Measurements from ENCODE around the gene FBXL20.

FBXL20 gene

GRCh38 chr17:39327109-39327508 is 74.3 kb downstream of the FBXL20 start:
- H3K4me1 ChIP-seq (ENCODE audit: insufficient read depth, low read length, severe bottlenecking) = peaks cover 11% of the 10 kb centered on the region
- no peak overlapping the region for H3K27ac ChIP-seq (ENCODE audit: low read depth, low read length, poor library complexity, severe bottlenecking)

GRCh38 chr17:39325528-39326240 is 75.7 kb downstream of the FBXL20 start:
- H3K27me3 ChIP-seq (ENCODE audit: insufficient read depth, low read length) = no peaks in the 10 kb centered on the region
- H2AFZ ChIP-seq (ENCODE audit: low read length) = no peak overlapping the region
- no peak overlapping the region for H3K27ac ChIP-seq (ENCODE audit: low read depth, low read length, poor library complexity, severe bottlenecking)
- H3K9me2 ChIP-seq (ENCODE audit: low read depth, low read length) = no peaks in the 10 kb centered on the region
- TF ChIP-seq EZH2 (IDR thresholded peaks at IDR 0.05; ENCODE audit: borderline replicate concordance, low read length) = no peak
- TF ChIP-seq CTCF (IDR thresholded peaks at IDR 0.05; ENCODE audit: low read length) = no peak
- no peak overlapping the region for H3K4me2 ChIP-seq (ENCODE audit: low read length)
- peaks cover 2% of the 10 kb centered on the region for H3K4me1 ChIP-seq (ENCODE audit: insufficient read depth, low read length, severe bottlenecking)
- no peaks in the 10 kb centered on the region for H4K20me1 ChIP-seq (ENCODE audit: insufficient read depth, low read length)
- H3F3A ChIP-seq (ENCODE audit: insufficient read depth, low read length) = no peaks in the 10 kb centered on the region
- H3K79me2 ChIP-seq (ENCODE audit: insufficient read depth, low read length) = no peaks in the 10 kb centered on the region
- no peak overlapping the region for H3K9ac ChIP-seq (ENCODE audit: low read length)
- H3K4me3 ChIP-seq (ENCODE audit: low read depth, low read length, poor library complexity, severe bottlenecking) = no peak overlapping the region
- no peaks in the 10 kb centered on the region for H3K36me3 ChIP-seq (ENCODE audit: insufficient read depth, low read length)
- no peaks in the 10 kb centered on the region for H3K9me3 ChIP-seq (ENCODE audit: low read length)

More at GRCh38 chr17:39327109-39327508, 74.3 kb downstream of the FBXL20 start:
- Histone ChIP-seq H3F3A (ENCODE audit: insufficient read depth, low read length) (no peaks in the 10 kb centered on the region), H3K9ac (ENCODE audit: low read length) (no peak overlapping the region), H3K9me3 (ENCODE audit: low read length) (no peaks in the 10 kb centered on the region), H2AFZ (ENCODE audit: low read length) (no peak overlapping the region), H4K20me1 (ENCODE audit: insufficient read depth, low read length) (no peaks in the 10 kb centered on the region), H3K27me3 (ENCODE audit: insufficient read depth, low read length) (no peaks in the 10 kb centered on the region), H3K4me3 (ENCODE audit: low read depth, low read length, poor library complexity, severe bottlenecking) (no peak overlapping the region), H3K36me3 (ENCODE audit: insufficient read depth, low read length) (no peaks in the 10 kb centered on the region), H3K9me2 (ENCODE audit: low read depth, low read length) (no peaks in the 10 kb centered on the region), H3K4me2 (ENCODE audit: low read length) (no peak overlapping the region), H3K79me2 (ENCODE audit: insufficient read depth, low read length) (no peaks in the 10 kb centered on the region)
- TF ChIP-seq CTCF (IDR thresholded peaks at IDR 0.05; ENCODE audit: low read length) (no peak), EZH2 (IDR thresholded peaks at IDR 0.05; ENCODE audit: borderline replicate concordance, low read length) (no peak)

DNA sequence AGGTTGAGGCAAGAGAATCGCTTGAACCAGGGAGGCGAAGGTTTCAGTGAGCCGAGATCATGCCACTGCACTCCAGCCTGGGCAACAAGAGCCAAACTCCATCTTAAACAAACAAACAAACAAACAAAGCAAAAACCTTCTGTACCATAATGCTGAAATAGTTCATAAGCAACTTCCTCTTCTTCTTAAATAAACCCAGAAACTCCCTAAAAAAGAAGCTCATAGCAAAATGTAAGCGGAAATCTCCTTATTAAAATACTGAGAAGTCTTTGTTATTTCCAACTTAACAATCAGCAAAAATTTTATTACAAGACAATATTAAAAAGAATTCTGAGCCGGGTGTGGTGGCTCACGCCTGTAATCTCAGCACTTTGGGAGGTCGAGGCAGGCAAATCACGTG is 82.8 kb downstream of the FBXL20 start:
- no peak overlapping the region for H3K9ac ChIP-seq (ENCODE audit: low read length)

More for the DNA sequence above, 82.8 kb downstream of the FBXL20 start:
- Histone ChIP-seq H3K4me1 (ENCODE audit: insufficient read depth, low read length, severe bottlenecking) (no peaks in the 10 kb centered on the region), H3K79me2 (ENCODE audit: insufficient read depth, low read length) (no peaks in the 10 kb centered on the region), H3K27ac (ENCODE audit: low read depth, low read length, poor library complexity, severe bottlenecking) (no peak overlapping the region), H3K36me3 (ENCODE audit: insufficient read depth, low read length) (no peaks in the 10 kb centered on the region), H2AFZ (ENCODE audit: low read length) (no peak overlapping the region), H3K4me3 (ENCODE audit: low read depth, low read length, poor library complexity, severe bottlenecking) (no peak overlapping the region), H3K9me2 (ENCODE audit: low read depth, low read length) (no peaks in the 10 kb centered on the region), H3F3A (ENCODE audit: insufficient read depth, low read length) (no peaks in the 10 kb centered on the region), H4K20me1 (ENCODE audit: insufficient read depth, low read length) (no peaks in the 10 kb centered on the region), H3K27me3 (ENCODE audit: insufficient read depth, low read length) (no peaks in the 10 kb centered on the region), H3K9me3 (ENCODE audit: low read length) (no peaks in the 10 kb centered on the region), H3K4me2 (ENCODE audit: low read length) (no peak overlapping the region)
- TF ChIP-seq CTCF (IDR thresholded peaks at IDR 0.05; ENCODE audit: low read length) (no peak), EZH2 (IDR thresholded peaks at IDR 0.05; ENCODE audit: borderline replicate concordance, low read length) (no peak)

Measured in OCI-LY1 (cell line).